SK-N-DZ (cell line): ENCODE measurements around the gene PAQR5.

ENCODE experiments used
- DNase-seq: peaks from one replicate; pipeline ENCODE4 v3.0.0-alpha.2; 2015; ENCODE audit warnings: low spot score

The PAQR5 gene

GRCh38 chr15:69391046-69391757 lies 92.5 kb downstream of the PAQR5 start:
- no peak for DNase-seq

DNA sequence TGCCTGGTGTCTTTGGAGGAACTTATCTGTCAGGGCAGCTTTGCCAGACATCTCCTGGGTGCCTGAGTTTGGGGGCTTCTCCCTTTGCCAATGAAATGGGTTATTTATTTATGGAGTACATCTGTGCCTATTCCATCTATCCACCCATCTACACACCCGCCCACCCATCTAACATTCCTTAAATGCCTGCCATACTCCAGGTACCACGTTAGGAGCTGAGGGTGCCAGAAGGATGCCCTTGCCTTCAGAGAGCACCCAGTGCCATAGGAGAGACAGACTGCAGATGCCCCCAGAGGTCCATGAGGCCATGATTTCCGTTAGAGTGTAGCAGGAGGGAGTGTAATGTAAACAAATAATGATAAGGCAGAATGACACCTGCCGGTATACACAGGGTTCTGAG lies 93.6 kb downstream of the PAQR5 start:
- no peak for DNase-seq

DNA sequence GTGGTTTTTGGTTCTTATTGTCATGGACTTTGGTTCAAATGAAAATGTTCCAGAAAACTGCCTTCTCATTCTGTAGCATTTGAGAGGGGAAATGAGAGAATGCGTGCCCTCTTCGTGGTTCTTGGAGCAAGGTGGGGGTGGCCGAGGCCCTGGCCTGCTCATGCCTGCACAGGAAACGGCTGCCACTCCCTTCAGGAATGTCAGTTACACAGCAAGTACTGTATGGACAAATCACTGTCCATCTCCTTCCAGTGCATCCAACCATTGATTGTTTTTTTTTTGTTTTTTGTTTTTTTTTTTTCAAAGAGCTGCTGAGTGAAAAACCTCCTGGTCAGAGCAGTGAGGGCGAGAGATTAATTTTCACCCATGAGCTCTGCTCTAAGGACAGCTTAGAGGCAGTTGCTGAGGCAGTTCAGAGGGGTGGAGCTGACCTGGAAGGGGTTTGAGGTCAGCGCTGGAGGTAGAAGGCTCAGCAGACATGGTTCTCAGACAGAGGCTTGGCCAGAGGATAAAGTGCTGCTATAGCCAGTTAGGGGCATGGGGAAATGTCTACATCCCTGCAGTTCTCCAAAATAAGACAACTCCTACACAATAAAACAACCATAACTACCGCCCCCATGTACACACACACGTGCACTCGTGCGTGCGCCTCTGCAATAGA lies 95.2 kb downstream of the PAQR5 start:
- DNase-seq: no peak

- DNase-seq: peak; percentile 87
Measured at GRCh38 chr15:69394556-69395282, 96.0 kb downstream of the PAQR5 start.

- DNase-seq: no peak
Measured at GRCh38 chr15:69395460-69395859, 96.7 kb downstream of the PAQR5 start.

DNA sequence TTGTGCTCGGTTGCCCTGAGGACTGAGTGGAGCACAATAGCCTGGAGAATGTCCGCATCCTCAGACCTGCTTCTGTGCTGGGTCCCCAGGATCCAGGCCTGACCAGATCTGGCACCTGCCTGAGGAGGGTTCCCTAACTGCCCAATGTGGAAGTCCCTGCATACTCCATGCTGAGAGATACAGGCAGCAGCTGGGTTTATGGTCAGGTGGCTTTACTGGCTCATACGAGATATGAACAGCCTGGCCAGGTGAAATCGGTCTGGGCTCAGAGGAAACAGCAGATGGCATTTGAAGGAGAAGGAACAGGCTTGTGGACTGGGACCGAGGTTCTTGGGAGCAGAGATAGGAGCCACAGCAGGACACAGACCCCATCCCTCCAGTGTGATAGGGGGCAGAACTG lies 97.3 kb downstream of the PAQR5 start:
- no peak for DNase-seq

DNA sequence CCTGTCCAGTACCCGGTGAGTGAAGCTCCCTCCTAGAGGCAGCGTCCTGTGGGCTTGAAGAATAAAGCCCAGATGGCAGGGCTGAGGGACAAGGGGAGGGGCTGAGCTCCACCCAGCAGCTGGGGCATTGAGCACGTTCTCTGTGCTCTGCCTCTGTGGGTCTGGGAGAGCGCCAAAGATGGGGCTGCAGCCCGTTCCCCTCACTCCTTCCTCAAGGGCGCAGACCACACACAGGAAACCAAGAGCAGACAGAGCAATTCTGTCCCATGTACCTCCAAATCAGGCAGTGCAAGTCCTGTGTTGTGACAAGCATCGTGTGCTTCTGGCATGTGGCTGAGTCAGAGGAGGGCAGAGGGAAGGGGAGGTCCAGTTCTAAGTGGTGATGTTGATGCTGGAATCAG lies 99.8 kb downstream of the PAQR5 start:
- no peak for DNase-seq

DNA sequence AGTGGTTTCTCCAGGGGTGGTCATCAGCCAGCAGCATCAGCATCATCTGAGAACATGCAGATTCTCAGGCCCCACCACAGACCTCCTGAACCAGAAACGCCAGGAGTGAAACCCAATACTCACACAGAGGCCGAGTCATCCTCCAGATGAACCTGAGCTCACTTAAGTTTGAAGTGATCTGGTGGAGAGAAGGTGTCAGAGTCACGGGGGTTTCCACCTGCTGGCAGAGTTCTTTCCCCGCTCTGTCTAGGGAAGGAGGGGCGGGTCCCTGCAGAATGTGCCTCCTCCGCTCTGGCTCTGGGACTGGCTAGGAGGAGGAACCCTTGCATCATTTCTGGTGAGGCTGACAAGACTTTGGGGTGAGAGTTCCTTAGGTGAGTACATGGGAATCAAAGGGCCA lies 102.1 kb downstream of the PAQR5 start:
- no peak for DNase-seq

DNA sequence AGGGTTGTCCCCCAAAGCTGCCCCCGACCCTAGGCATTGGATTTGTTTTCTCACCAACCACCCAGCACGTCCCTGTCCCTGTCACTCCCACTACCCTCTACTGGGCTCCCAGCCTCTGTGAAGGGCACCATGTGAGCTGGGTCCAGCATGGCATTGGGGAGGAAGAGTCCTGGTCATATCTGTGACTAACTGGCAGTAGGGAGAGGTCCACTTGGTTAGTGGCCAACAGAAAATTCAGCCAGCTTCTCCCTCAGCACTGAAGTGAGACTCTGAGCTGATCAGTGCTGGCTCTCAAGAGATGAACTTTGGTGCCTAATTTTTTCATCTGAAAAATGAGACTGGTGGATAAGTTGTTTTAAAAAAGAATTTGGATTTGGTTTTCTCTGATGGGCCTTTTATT lies 104.1 kb downstream of the PAQR5 start:
- DNase-seq: no peak

- no peak for DNase-seq
Measured at GRCh38 chr15:69403594-69403993, 104.9 kb downstream of the PAQR5 start.

GRCh38 chr15:69405110-69405509 lies 106.4 kb downstream of the PAQR5 start:
- no peak for DNase-seq

GRCh38 chr15:69407719-69408400 lies 109.1 kb downstream of the PAQR5 start:
- peak; percentile 71 for DNase-seq

- DNase-seq: no peak
Measured at GRCh38 chr15:69408841-69409240, 110.1 kb downstream of the PAQR5 start.

DNA sequence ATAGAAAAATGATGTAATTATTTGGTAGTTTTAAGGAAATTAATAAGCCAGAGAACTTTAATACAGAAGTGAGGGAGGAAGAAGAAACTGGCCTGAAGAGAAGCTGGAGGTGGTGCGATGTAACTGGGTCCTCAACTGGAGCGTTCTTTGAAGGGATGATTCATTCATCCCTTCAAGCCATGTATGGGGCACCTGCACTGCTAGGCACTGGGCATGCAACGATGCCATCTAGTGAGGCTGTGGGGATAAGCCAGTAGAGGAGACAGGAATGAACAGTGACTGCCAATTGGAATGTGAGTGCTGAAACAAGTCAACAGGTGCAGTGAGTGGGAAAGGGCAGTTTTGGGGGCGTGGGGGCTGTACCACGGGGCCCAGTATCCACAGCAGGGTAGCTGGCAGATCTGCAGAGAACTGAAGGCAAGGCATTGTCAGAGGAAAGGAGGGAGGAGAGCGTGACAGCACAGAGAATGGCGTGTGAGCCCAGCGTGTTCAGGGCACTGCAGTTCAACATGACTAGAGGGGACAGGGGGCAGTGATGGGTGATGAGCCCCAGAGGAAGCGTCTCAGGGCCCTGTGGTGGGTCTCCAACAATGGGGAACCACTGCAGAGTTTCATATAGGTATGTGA lies 111.6 kb downstream of the PAQR5 start:
- DNase-seq: no peak

- no peak for DNase-seq
Measured at GRCh38 chr15:69412274-69412673, 113.6 kb downstream of the PAQR5 start.

- DNase-seq: no peak
Measured at GRCh38 chr15:69412701-69413100, 114.0 kb downstream of the PAQR5 start.

DNA sequence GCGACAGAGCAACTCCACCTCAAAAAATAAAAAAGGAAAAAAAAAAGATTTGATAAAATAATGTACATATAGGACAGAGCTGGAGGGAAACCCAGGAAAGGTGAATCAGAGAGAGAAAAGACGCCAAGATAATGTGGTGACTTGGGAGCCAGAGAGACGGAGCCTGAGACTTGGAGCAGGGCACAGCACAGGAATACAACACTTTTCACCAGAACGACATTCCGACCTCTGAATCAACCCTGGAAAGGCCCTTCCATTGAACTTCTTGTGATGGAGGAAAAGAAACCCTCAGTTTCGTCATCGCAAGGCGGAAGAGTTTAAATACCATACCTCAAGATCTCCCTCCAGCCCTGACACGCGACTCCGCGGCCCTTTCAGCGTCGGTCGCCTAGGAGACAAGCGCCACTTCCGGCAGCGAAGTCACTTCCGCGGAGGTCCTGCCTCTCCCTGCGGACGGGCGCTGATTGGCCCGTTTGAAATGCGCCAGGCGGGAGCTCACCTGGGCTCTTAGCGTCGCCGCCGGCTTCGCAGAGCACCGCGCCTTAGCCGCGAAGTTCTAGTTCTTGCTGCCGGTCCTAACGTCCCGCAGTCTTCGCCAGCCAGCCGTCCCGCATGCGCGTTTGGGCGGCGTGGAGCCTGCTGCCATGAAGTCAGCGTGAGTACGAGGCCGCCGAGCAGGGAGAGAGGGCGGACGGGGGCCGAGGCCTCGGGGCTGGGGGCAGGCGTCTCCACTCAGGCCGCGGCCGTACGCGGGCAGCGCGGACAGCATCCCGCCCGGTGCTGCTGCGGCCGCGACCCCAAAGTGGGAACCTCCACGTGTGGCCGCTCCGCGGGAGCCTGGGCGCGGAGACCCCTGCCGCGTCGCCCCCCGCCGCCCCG lies 115.3 kb downstream of the PAQR5 start, which contains the start of gene KIF23:
Gene KIF23, plus strand, starts transcription at position 528 of the 879 bp plus-strand sequence. Its CDS starts 117 bp downstream, at position 645.
- DNase-seq: peak; percentile 94

DNA sequence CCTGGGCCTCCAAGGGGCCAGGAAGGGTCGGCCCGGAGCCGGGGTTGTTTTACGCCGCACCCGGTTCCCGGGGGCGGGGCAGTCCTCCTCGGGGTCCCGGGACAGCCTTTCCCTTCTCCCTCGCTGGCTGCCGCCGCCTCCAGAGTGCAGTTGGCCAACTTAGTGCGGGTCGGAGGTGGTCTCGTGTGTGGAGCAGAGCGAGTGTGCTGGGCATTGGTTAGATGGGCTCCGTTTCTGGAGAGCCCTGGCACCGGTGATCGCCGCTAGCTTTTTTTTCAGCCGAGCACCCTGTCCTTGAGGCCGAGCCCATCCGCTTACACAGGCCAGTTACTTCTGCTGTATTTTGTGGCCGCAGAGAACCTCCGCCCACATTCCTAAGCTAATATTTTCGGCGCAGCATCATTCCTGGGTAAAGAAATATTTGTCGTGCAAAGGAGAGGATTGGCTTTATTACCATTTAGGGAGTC lies 116.0 kb downstream of the PAQR5 start:
- DNase-seq: peak; percentile 32

- no peak for DNase-seq
Measured at GRCh38 chr15:69415381-69415780, 116.7 kb downstream of the PAQR5 start.

DNA sequence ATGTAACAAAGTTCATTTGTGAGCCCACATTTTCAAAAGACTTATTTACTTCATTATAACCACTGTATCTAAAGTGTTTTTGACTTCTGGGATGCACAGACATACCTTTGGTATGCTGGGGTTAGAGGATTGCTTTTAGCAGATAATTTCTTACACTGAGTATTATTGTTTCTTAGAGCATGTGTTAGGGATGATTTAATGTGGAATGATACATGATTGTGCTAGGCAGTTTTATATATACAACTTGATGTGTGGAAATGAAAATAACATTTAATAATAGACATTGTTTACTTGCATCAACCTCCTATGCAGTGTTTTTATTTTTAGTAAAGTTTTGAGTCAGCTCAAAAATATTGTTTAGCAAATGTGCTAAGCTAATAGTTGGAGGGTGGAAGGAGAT lies 118.9 kb downstream of the PAQR5 start:
- DNase-seq: no peak
